ENCODE data around the gene DAB2IP. TPM values are rescaled to one million over a fixed set of nuclear protein-coding genes. Genes with fewer than 3 reads are reported as not detected.

Gene DAB2IP
- total and polyA plus RNA-seq, 2 of the 4 experiments (the other 2 are of a cell fraction), result 5.6 to 17.2 TPM

- Histone ChIP-seq H3K27ac (ENCODE audit: insufficient read depth, low read length) (no peak overlapping the region), H3K23ac (ENCODE audit: low read depth, low read length) (no peak overlapping the region), H4K91ac (ENCODE audit: insufficient read depth, low read depth, low read length) (no peak overlapping the region), H3K4me1 (ENCODE audit: control insufficient read depth, insufficient read depth, low read length) (peaks cover 14% of the 10 kb centered on the region), H3K27me3 (ENCODE audit: control insufficient read depth, insufficient read depth, low read length) (no peaks in the 10 kb centered on the region), H3K9me1 (ENCODE audit: insufficient read depth, low read length) (peaks cover 18% of the 10 kb centered on the region), H3K36me3 (ENCODE audit: control insufficient read depth, insufficient read depth, low read length) (no peaks in the 10 kb centered on the region), H3K14ac (replicated peaks; ENCODE audit: low read depth, low read length) (no peak overlapping the region), H4K8ac (ENCODE audit: low read depth in 2 of 2, low read length in 2 of 2) (no peak overlapping the region), H3K9me3 (ENCODE audit: control insufficient read depth, insufficient read depth, low read length) (no peaks in the 10 kb centered on the region), H2BK20ac (ENCODE audit: low read depth, low read length) (0 out of 2 replicates have a peak overlapping the region, but pooled peaks have one; percentile 1), H2AFZ (replicated peaks; ENCODE audit: low read length, poor library complexity) (no peak overlapping the region), H2BK15ac (ENCODE audit: low read depth, low read length) (no peak overlapping the region), H3K79me1 (ENCODE audit: low read depth in 1 of 2, low read length in 2 of 2) (peaks cover 0 to 11% of the 10 kb centered on the region in 2 experiments; a peak in 2 of 4 replicates), H3K9ac (ENCODE audit: low read depth, low read length) (no peak overlapping the region), H3K56ac (ENCODE audit: extremely low read depth, insufficient read depth, low read length) (no peak overlapping the region), H4K5ac (ENCODE audit: low read depth, low read length) (no peak overlapping the region), H2BK5ac (ENCODE audit: low read depth, low read length, poor library complexity, severe bottlenecking) (no peak overlapping the region), H3K4me3 (ENCODE audit: insufficient read depth, low read depth, low read length) (no peak overlapping the region), H4K20me1 (ENCODE audit: insufficient read depth, low read length) (peaks cover 14% of the 10 kb centered on the region), H3K4ac (ENCODE audit: low read depth, low read length) (no peak overlapping the region), H3K18ac (ENCODE audit: low read depth, low read length) (no peak overlapping the region), H2AK9ac (replicated peaks; ENCODE audit: low read depth, low read length, poor library complexity) (no peak overlapping the region), H3K4me2 (ENCODE audit: low read depth, low read length) (no peak overlapping the region), H2AK5ac (ENCODE audit: low read depth, low read length) (no peak overlapping the region), H2BK120ac (ENCODE audit: low read depth, low read length) (no peak overlapping the region)
- 100% methylated on average over 2 of the region's 7 CpGs; no CpG with 5 or more reads in 1 of the 2 experiments for WGBS, 2 experiments (ENCODE audit: extremely low coverage in 2 of 2, insufficient read length in 1 of 2)
- no TSS peak for BruUV-seq (replicated peaks)
- no peak for TF ChIP-seq POLR2A (IDR thresholded peaks at IDR 0.05; ENCODE audit: low read depth, low read length)
- TF ChIP-seq RFX5 (IDR thresholded peaks at IDR 0.05; ENCODE audit: low read depth, low read length), result no peak
- TF ChIP-seq CEBPB (IDR thresholded peaks at IDR 0.05; ENCODE audit: low read depth, low read length), result no peak
- TF ChIP-seq ELK1 (IDR thresholded peaks at IDR 0.05; ENCODE audit: borderline replicate concordance, low read depth, low read length), result no peak
- TF ChIP-seq NFE2L2 (IDR thresholded peaks at IDR 0.05; ENCODE audit: low read depth, low read length), result no peak
- no peak for TF ChIP-seq RAD21 (IDR thresholded peaks at IDR 0.05; ENCODE audit: low read length)
- no peak for TF ChIP-seq RCOR1 (IDR thresholded peaks at IDR 0.05; ENCODE audit: insufficient replicate concordance, low read length)
- TF ChIP-seq MAZ (IDR thresholded peaks at IDR 0.05; ENCODE audit: borderline replicate concordance, low read depth, low read length), result no peak
- TF ChIP-seq MAFK (IDR thresholded peaks at IDR 0.05; ENCODE audit: low read depth, low read length), result no peak
- TF ChIP-seq MXI1 (IDR thresholded peaks at IDR 0.05; ENCODE audit: borderline replicate concordance, low read depth, low read length), result no peak
- no peak for TF ChIP-seq SMC3 (IDR thresholded peaks at IDR 0.05; ENCODE audit: low read depth, low read length)
- no peak for TF ChIP-seq FOS (IDR thresholded peaks at IDR 0.05; ENCODE audit: low read depth, low read length)
- TF ChIP-seq CTCF (conservative IDR thresholded peaks at IDR 0.05; ENCODE audit: low read depth, low read length), result no peak
- no peak for TF ChIP-seq BHLHE40 (IDR thresholded peaks at IDR 0.05; ENCODE audit: low read depth, low read length)
- TF ChIP-seq USF2 (IDR thresholded peaks at IDR 0.05; ENCODE audit: low read depth, low read length), result no peak
- no peak for TF ChIP-seq CHD1 (IDR thresholded peaks at IDR 0.05; ENCODE audit: low read depth, low read length)
- dilution Hi-C loops (cut with HindIII; ENCODE audit: low sequenced_read_pairs, unreplicated experiment), result no loop called here
- in situ Hi-C loops (cut with MboI; ENCODE audit: low sequenced_read_pairs), result no loop called here
- ChIA-PET CTCF (interaction anchor here (1.7 kb wide), 1 partner anchor 405 kb away, joined by 3 read pairs; no protein-coding TSS in a partner anchor), POLR2A (ENCODE audit: unreplicated experiment) (no interaction called here)
- intact Hi-C loops (cut with micrococcal nuclease), result no loop called here
- ATAC-seq (ENCODE audit: low read depth) (no peak), DNase-seq (no peak)
Observed at GRCh38 chr9:121694600-121694999, 43.2 kb downstream of the DAB2IP start.
